Vagina (tissue), 2 donors: Measurements from ENCODE around the gene CDC14B. TPM values are rescaled to one million over a fixed set of nuclear protein-coding genes. Genes with fewer than 3 reads are reported as not detected.

Source experiments
- DNase-seq, 2 donors: peaks; one replicate each; pipeline ENCODE4 v3.0.0-alpha.2; 2017; ENCODE audit errors: extremely low spot score in 2 of 2
- H3K27ac ChIP-seq: fragments of 200-600 bp; sonication (generic); one replicate; pipeline ENCODE4 v1.5.1; 2019
- H3K27me3 ChIP-seq: fragments of 200-600 bp; sonication (generic); one replicate; pipeline ENCODE4 v1.5.1; 2019
- H3K36me3 ChIP-seq, 2 donors: fragments of 200-600 bp; sonication (generic); one replicate each; pipeline ENCODE4 v1.5.1; 2017 to 2019
- H3K4me1 ChIP-seq: fragments of 200-600 bp; sonication (generic); one replicate; pipeline ENCODE4 v1.5.1; 2019
- H3K4me3 ChIP-seq, 2 donors: fragments of 200-600 bp; sonication (generic); 1 replicate in 1 of 2; 2 replicates in 1 of 2; pipeline ENCODE4 v1.5.1; 2016 to 2019
- H3K9me3 ChIP-seq: fragments of 200-600 bp; sonication (generic); one replicate; pipeline ENCODE4 v1.5.1; 2019
- POLR2A ChIP-seq, 2 donors: fragments of 450-650 bp; IDR thresholded peaks; one replicate each; pipeline ENCODE4 v1.6.1; 2017; ENCODE audit warnings: antibody characterized with exemption in 2 of 2, mild to moderate bottlenecking in 2 of 2, moderate library complexity in 2 of 2
- POLR2AphosphoS5 ChIP-seq, 2 donors: sonication (generic); formaldehyde crosslinking; IDR thresholded peaks; one replicate each; pipeline ENCODE4 v1.9.0; 2017; ENCODE audit warnings: antibody characterized with exemption in 2 of 2, mild to moderate bottlenecking in 2 of 2, low read depth in 1 of 2; ENCODE audit not compliant: insufficient read depth in 1 of 2
- intact Hi-C: fragments of 100-400 bp; cut with DNase I; formaldehyde crosslinking; loops from one replicate; pipeline ENCODE4 v1.15.1; 2023
- total RNA-seq: library from RNA; depleted of rRNA; stranded (reverse); fragments of >200 nt; gene quantifications from one replicate; pipeline ENCODE4 v1.2.3, GENCODE V29; 2016
- TF ChIP-seq, protein P1 (sequence below), 3 experiments: fragments of 450-650 bp in 2 of 3; fragments of 200-600 bp in 1 of 3; sonication (generic) in 1 of 3; IDR thresholded peaks; one replicate each; pipeline ENCODE4 v1.5.1; 2017 to 2019; ENCODE audit warnings: antibody characterized with exemption in 3 of 3, mild to moderate bottlenecking in 2 of 3, moderate library complexity in 2 of 3

Gene CDC14B
- total RNA-seq, 1 donor from 2014 or later: 15.7 TPM

- intact Hi-C loops: no loop called here
Measured at GRCh38 chr9:96646081-96646991, 26.7 kb upstream of the CDC14B start.

DNA sequence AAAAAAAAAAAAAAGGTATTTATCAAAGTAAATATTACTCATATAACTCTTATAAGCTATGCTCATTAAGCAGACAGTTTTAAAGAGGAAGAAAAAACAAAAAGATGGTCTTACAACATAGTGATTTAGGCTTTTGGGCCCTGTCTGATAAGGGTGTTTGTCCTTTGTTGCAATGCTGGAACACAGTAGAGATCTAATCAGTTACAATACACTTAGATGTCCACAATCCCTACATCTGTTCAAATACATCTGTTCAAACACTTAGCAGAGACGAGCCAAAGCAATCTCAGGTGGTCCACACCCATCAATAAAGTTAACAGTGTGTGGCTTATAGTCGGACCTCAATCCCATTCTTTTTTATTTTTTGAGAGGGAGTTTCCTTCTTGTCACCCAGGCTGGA, 24.5 kb upstream of the CDC14B start:
- H3K4me3 ChIP-seq: no peak overlapping the region
- no peak overlapping the region for H3K27ac ChIP-seq
- H3K27me3 ChIP-seq: no peaks in the 10 kb centered on the region
- TF ChIP-seq POLR2AphosphoS5 (IDR thresholded peaks at IDR 0.05; ENCODE audit: insufficient read depth in 1 of 2, low read depth in 1 of 2): no peak
- TF ChIP-seq, protein P1, sequence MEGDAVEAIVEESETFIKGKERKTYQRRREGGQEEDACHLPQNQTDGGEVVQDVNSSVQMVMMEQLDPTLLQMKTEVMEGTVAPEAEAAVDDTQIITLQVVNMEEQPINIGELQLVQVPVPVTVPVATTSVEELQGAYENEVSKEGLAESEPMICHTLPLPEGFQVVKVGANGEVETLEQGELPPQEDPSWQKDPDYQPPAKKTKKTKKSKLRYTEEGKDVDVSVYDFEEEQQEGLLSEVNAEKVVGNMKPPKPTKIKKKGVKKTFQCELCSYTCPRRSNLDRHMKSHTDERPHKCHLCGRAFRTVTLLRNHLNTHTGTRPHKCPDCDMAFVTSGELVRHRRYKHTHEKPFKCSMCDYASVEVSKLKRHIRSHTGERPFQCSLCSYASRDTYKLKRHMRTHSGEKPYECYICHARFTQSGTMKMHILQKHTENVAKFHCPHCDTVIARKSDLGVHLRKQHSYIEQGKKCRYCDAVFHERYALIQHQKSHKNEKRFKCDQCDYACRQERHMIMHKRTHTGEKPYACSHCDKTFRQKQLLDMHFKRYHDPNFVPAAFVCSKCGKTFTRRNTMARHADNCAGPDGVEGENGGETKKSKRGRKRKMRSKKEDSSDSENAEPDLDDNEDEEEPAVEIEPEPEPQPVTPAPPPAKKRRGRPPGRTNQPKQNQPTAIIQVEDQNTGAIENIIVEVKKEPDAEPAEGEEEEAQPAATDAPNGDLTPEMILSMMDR (IDR thresholded peaks at IDR 0.05): no peak
- no peak for TF ChIP-seq POLR2A (IDR thresholded peaks at IDR 0.05)
- H3K4me1 ChIP-seq: no peaks in the 10 kb centered on the region
- intact Hi-C loops: no loop called here
- H3K36me3 ChIP-seq: peaks cover 0 to 33% of the 10 kb centered on the region in 2 donors
- no peaks in the 10 kb centered on the region for H3K9me3 ChIP-seq
- DNase-seq: no peak

More at GRCh38 chr9:96646081-96646991, 26.7 kb upstream of the CDC14B start:
- Histone ChIP-seq H3K4me1 (no peaks in the 10 kb centered on the region), H3K9me3 (no peaks in the 10 kb centered on the region), H3K36me3 (peaks cover 0 to 52% of the 10 kb centered on the region in 2 donors), H3K27ac (peak overlapping the region; percentile 51), H3K4me3 (no peak overlapping the region), H3K27me3 (no peaks in the 10 kb centered on the region)
- no peak for DNase-seq
- peak in 1 of 2 donors; percentile 10 for TF ChIP-seq POLR2AphosphoS5 (IDR thresholded peaks at IDR 0.05; ENCODE audit: insufficient read depth in 1 of 2, low read depth in 1 of 2)
- no peak for TF ChIP-seq POLR2A (IDR thresholded peaks at IDR 0.05)
- TF ChIP-seq, protein P1 (IDR thresholded peaks at IDR 0.05): no peak

DNA sequence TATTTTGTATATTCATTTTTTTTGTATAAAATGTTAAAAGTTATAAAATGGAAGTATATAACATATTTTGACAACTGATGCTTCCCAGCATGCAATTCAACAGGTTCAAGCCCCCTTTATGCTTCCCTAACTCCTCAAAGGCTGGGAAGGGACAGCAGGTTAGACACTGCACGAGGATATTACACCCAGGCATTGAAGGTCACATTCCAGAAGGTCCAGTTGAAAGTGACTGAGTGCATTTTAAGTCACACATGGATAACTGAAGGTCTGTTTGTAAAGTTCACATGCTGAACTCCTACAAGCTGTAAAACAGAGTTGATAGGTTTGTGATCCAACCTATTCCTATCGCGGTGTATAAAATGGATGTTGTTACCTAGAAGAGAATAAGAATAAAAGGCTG, 21.9 kb upstream of the CDC14B start:
- Histone ChIP-seq H3K4me1 (no peaks in the 10 kb centered on the region), H3K9me3 (no peaks in the 10 kb centered on the region), H3K27ac (no peak overlapping the region), H3K36me3 (peaks cover 0 to 17% of the 10 kb centered on the region in 2 donors), H3K4me3 (no peak overlapping the region), H3K27me3 (no peaks in the 10 kb centered on the region)
- intact Hi-C loops: no loop called here
- TF ChIP-seq POLR2AphosphoS5 (IDR thresholded peaks at IDR 0.05; ENCODE audit: insufficient read depth in 1 of 2, low read depth in 1 of 2) (no peak), POLR2A (IDR thresholded peaks at IDR 0.05) (no peak)
- TF ChIP-seq, protein P1 (IDR thresholded peaks at IDR 0.05): no peak
- DNase-seq: no peak

- DNase-seq: no peak
- H3K36me3 ChIP-seq: peaks cover 0 to 2% of the 10 kb centered on the region in 2 donors
- TF ChIP-seq, protein P1 (IDR thresholded peaks at IDR 0.05): no peak
- TF ChIP-seq POLR2A (IDR thresholded peaks at IDR 0.05) (no peak), POLR2AphosphoS5 (IDR thresholded peaks at IDR 0.05; ENCODE audit: insufficient read depth in 1 of 2, low read depth in 1 of 2) (no peak)
- H3K4me3 ChIP-seq: no peak overlapping the region
- H3K4me1 ChIP-seq: no peaks in the 10 kb centered on the region
- intact Hi-C loops: no loop called here
- no peaks in the 10 kb centered on the region for H3K27me3 ChIP-seq
- H3K27ac ChIP-seq: no peak overlapping the region
- no peaks in the 10 kb centered on the region for H3K9me3 ChIP-seq
Measured at GRCh38 chr9:96638606-96639364, 19.1 kb upstream of the CDC14B start.
